ENCODE data around the gene MINDY2.

GRCh38 chr15:58788056-58788710, 17.1 kb downstream of the MINDY2 start:
- TF ChIP-seq TAF1 (IDR thresholded peaks at IDR 0.05; ENCODE audit: low read depth) (no peak), EP300 (IDR thresholded peaks at IDR 0.05; ENCODE audit: borderline replicate concordance) (no peak), TCF12 (IDR thresholded peaks at IDR 0.05; ENCODE audit: low read depth) (no peak), CEBPB (IDR thresholded peaks at IDR 0.05) (no peak), TEAD4 (IDR thresholded peaks at IDR 0.05) (no peak)
